DOHH2 (cell line): ENCODE data around the gene CCNL2.

Experiments used
- H3F3A ChIP-seq: fragments of 200-600 bp; sonication (generic), shearing (Covaris generic); 2 replicates; pipeline ENCODE4 v1.6.0; 2016; ENCODE audit warnings: antibody characterized with exemption, mild to moderate bottlenecking; ENCODE audit not compliant: control insufficient read depth, insufficient read depth
- H3K27ac ChIP-seq: fragments of 200-600 bp; sonication (generic); 2 replicates; pipeline ENCODE4 v1.5.1; 2014; ENCODE audit warnings: low read depth, mild to moderate bottlenecking, low read length, moderate library complexity
- H3K27me3 ChIP-seq: fragments of 200-600 bp; sonication (generic); 2 replicates; pipeline ENCODE4 v1.6.1; 2014; ENCODE audit warnings: mild to moderate bottlenecking, low read length, mixed read lengths; ENCODE audit not compliant: control insufficient read depth
- H3K36me3 ChIP-seq: fragments of 200-600 bp; sonication (generic); 2 replicates; pipeline ENCODE4 v1.6.1; 2014; ENCODE audit warnings: mild to moderate bottlenecking, low read length, moderate library complexity, mixed read lengths; ENCODE audit not compliant: control insufficient read depth
- H3K4me1 ChIP-seq: fragments of 200-600 bp; sonication (generic); 2 replicates; pipeline ENCODE4 v1.6.1; 2014; ENCODE audit warnings: mild to moderate bottlenecking, low read length, mixed read lengths; ENCODE audit not compliant: control insufficient read depth
- H3K4me2 ChIP-seq: fragments of 200-600 bp; sonication (generic); 2 replicates; pipeline ENCODE4 v1.6.0; 2014; ENCODE audit warnings: mild to moderate bottlenecking, low read length, moderate library complexity
- H3K4me3 ChIP-seq: fragments of 200-600 bp; sonication (generic); 2 replicates; pipeline ENCODE4 v1.5.1; 2014; ENCODE audit warnings: mild to moderate bottlenecking, low read length, mixed read lengths
- H3K79me2 ChIP-seq: fragments of 200-600 bp; sonication (generic); 2 replicates; pipeline ENCODE4 v1.6.1; 2014; ENCODE audit warnings: mild to moderate bottlenecking, low read length, mixed read lengths; ENCODE audit not compliant: control insufficient read depth
- H3K9me2 ChIP-seq: fragments of 200-600 bp; sonication (generic); replicated peaks from 2 replicates; pipeline ENCODE4 v1.6.1; 2014; ENCODE audit warnings: mild to moderate bottlenecking, low read length, mixed read lengths; ENCODE audit not compliant: control insufficient read depth
- H3K9me3 ChIP-seq: fragments of 200-600 bp; sonication (generic); 2 replicates; pipeline ENCODE4 v1.6.1; 2014; ENCODE audit warnings: antibody characterized with exemption, low read length, mixed read lengths; ENCODE audit not compliant: control insufficient read depth, insufficient read depth
- H4K20me1 ChIP-seq: fragments of 200-600 bp; sonication (generic); 2 replicates; pipeline ENCODE4 v1.6.0; 2014; ENCODE audit warnings: low read depth, mild to moderate bottlenecking, antibody characterized with exemption, low read length, moderate library complexity; ENCODE audit not compliant: control insufficient read depth, insufficient read depth
- EZH2phosphoT487 ChIP-seq: fragments of 200-600 bp; sonication (generic); IDR thresholded peaks from 2 replicates; pipeline ENCODE4 v1.6.1; 2017; ENCODE audit warnings: borderline replicate concordance, mild to moderate bottlenecking, antibody characterized with exemption, low read length, moderate library complexity, mixed read lengths
- TF ChIP-seq, protein P1 (sequence below): fragments of 200-600 bp; sonication (generic); IDR thresholded peaks from one replicate; pipeline ENCODE4 v1.5.1; 2014; ENCODE audit warnings: antibody characterized with exemption, mild to moderate bottlenecking, low read depth, low read length; ENCODE audit not compliant: poor library complexity, severe bottlenecking

The CCNL2 gene

DNA sequence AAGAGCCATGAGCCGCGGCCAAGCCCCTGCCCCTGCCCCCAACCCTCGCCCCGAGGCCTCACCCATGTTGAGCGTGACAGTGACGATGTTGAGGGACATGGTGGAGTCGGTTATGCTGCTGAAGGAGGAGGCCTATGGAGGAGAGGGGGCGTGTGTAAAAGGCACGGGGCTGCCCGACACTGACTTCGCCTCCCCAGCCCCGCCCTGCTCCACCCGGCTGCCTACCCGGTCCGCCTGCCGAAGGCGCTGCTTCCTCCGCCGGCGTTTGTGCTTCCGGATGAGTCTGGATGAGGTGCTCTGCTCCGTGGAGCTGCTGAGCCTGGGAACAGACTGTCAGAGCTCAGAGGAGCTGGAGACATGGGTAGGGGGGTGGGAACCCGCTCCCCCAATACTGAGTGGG is 59.0 kb downstream of the CCNL2 start:
- peaks cover 5% of the 10 kb centered on the region; the same call in 1 of the 2 replicates for H4K20me1 ChIP-seq
- H3K79me2 ChIP-seq, result peaks cover 19% of the 10 kb centered on the region
- H3K9me3 ChIP-seq, result peaks cover 5% of the 10 kb centered on the region; the same call in 1 of the 2 replicates
- H3K36me3 ChIP-seq, result peaks cover 29% of the 10 kb centered on the region
- no peak overlapping the region for H3K27ac ChIP-seq
- no peaks in the 10 kb centered on the region for H3F3A ChIP-seq
- no peaks in the 10 kb centered on the region for H3K9me2 ChIP-seq
- no peak overlapping the region for H3K4me3 ChIP-seq
- TF ChIP-seq EZH2phosphoT487, result no peak
- TF ChIP-seq, protein P1, sequence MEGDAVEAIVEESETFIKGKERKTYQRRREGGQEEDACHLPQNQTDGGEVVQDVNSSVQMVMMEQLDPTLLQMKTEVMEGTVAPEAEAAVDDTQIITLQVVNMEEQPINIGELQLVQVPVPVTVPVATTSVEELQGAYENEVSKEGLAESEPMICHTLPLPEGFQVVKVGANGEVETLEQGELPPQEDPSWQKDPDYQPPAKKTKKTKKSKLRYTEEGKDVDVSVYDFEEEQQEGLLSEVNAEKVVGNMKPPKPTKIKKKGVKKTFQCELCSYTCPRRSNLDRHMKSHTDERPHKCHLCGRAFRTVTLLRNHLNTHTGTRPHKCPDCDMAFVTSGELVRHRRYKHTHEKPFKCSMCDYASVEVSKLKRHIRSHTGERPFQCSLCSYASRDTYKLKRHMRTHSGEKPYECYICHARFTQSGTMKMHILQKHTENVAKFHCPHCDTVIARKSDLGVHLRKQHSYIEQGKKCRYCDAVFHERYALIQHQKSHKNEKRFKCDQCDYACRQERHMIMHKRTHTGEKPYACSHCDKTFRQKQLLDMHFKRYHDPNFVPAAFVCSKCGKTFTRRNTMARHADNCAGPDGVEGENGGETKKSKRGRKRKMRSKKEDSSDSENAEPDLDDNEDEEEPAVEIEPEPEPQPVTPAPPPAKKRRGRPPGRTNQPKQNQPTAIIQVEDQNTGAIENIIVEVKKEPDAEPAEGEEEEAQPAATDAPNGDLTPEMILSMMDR, result no peak
- no peak overlapping the region for H3K4me2 ChIP-seq
- H3K27me3 ChIP-seq, result no peaks in the 10 kb centered on the region
- no peaks in the 10 kb centered on the region for H3K4me1 ChIP-seq

- H3K36me3 ChIP-seq, result peaks cover 29% of the 10 kb centered on the region
- no peak overlapping the region for H3K4me2 ChIP-seq
- H3K9me2 ChIP-seq, result no peaks in the 10 kb centered on the region
- no peak overlapping the region for H3K4me3 ChIP-seq
- no peaks in the 10 kb centered on the region for H3F3A ChIP-seq
- H3K79me2 ChIP-seq, result peaks cover 1% of the 10 kb centered on the region
- no peak overlapping the region for H3K27ac ChIP-seq
- H3K9me3 ChIP-seq, result peaks cover 5% of the 10 kb centered on the region; the same call in 1 of the 2 replicates
- H3K4me1 ChIP-seq, result no peaks in the 10 kb centered on the region
- no peak for TF ChIP-seq EZH2phosphoT487
- TF ChIP-seq, protein P1, result no peak
- H4K20me1 ChIP-seq, result peaks cover 5% of the 10 kb centered on the region; the same call in 1 of the 2 replicates
- no peaks in the 10 kb centered on the region for H3K27me3 ChIP-seq
These were observed 60.9 kb downstream of the CCNL2 start for GRCh38 chr1:1338278-1338677.

- no peaks in the 10 kb centered on the region for H3K9me2 ChIP-seq
- no peaks in the 10 kb centered on the region for H3K27me3 ChIP-seq
- H4K20me1 ChIP-seq, result peaks cover 5% of the 10 kb centered on the region; the same call in 1 of the 2 replicates
- no peak overlapping the region for H3K27ac ChIP-seq
- peaks cover 5% of the 10 kb centered on the region; the same call in 1 of the 2 replicates for H3K9me3 ChIP-seq
- H3K4me2 ChIP-seq, result no peak overlapping the region
- no peaks in the 10 kb centered on the region for H3K4me1 ChIP-seq
- no peaks in the 10 kb centered on the region for H3F3A ChIP-seq
- H3K4me3 ChIP-seq, result no peak overlapping the region
- H3K36me3 ChIP-seq, result peaks cover 29% of the 10 kb centered on the region
- TF ChIP-seq, protein P1, result no peak
- TF ChIP-seq EZH2phosphoT487, result no peak
- H3K79me2 ChIP-seq, result no peaks in the 10 kb centered on the region
These were observed 61.4 kb downstream of the CCNL2 start for GRCh38 chr1:1337793-1338147.
